NK-92 (cell line): ENCODE data around the gene CAPN12.
"Not testable (repeated sequence)": the region's sequence is repeated elsewhere in the genome, so short reads cannot be mapped to it uniquely, and the experiment has no call there.

ENCODE experiments used
- DNase-seq: peaks from one replicate; lab custom pipeline; 2025; ENCODE audit not compliant: unreplicated experiment; lab: John Stamatoyannopoulos, UW

The CAPN12 gene

GRCh38 chr19:38744298-38744681, at the start of gene CAPN12:
CAPN12 (minus strand) TSS chr19:38744474; CDS start chr19:38744165, 309 bp downstream.
- DNase-seq, result no peak

- no peak for DNase-seq
Observed at GRCh38 chr19:38793671-38794070, 49.4 kb upstream of the CAPN12 start.

- DNase-seq, result no peak
Observed at GRCh38 chr19:38793177-38793576, 48.9 kb upstream of the CAPN12 start.

- no peak for DNase-seq
Observed at GRCh38 chr19:38792250-38793111, 48.2 kb upstream of the CAPN12 start.

- not testable (repeated sequence) for DNase-seq
Observed at GRCh38 chr19:38791451-38792064, 47.3 kb upstream of the CAPN12 start.

- not testable (repeated sequence) for DNase-seq
Observed at GRCh38 chr19:38790507-38791403, 46.5 kb upstream of the CAPN12 start.

GRCh38 chr19:38788478-38789243, 44.4 kb upstream of the CAPN12 start, which contains the start of gene LGALS7B:
LGALS7B (plus strand) TSS chr19:38789200; CDS start chr19:38789227, 27 bp downstream.
- no peak for DNase-seq

GRCh38 chr19:38786572-38787265, 42.4 kb upstream of the CAPN12 start:
- no peak for DNase-seq

- not testable (repeated sequence) for DNase-seq
Observed at GRCh38 chr19:38786061-38786460, 41.8 kb upstream of the CAPN12 start.

- DNase-seq, result no peak
Observed at GRCh38 chr19:38785187-38785699, 41.0 kb upstream of the CAPN12 start.

- no peak for DNase-seq
Observed at GRCh38 chr19:38784224-38784623, 40.0 kb upstream of the CAPN12 start.

- not testable (repeated sequence) for DNase-seq
Observed at GRCh38 chr19:38782212-38782611, 37.9 kb upstream of the CAPN12 start.

- no peak for DNase-seq
Observed at GRCh38 chr19:38781058-38781457, 36.8 kb upstream of the CAPN12 start.

GRCh38 chr19:38780443-38780842, 36.2 kb upstream of the CAPN12 start:
- no peak for DNase-seq

- DNase-seq, result no peak
Observed at GRCh38 chr19:38778733-38779132, 34.5 kb upstream of the CAPN12 start.

- DNase-seq, result no peak
Observed at GRCh38 chr19:38774181-38774950, 30.1 kb upstream of the CAPN12 start.

GRCh38 chr19:38773469-38774177, 29.3 kb upstream of the CAPN12 start, which contains the start of gene LGALS7:
LGALS7 (minus strand) TSS chr19:38773517; CDS start chr19:38773492, 25 bp downstream.
- no peak for DNase-seq

- not testable (repeated sequence) for DNase-seq
Observed at GRCh38 chr19:38771569-38771968, 27.3 kb upstream of the CAPN12 start.
